RWPE2 (cell line): ENCODE results near the gene ANKRD33B.
"Not testable (repeated sequence)": the region's sequence is repeated elsewhere in the genome, so short reads cannot be mapped to it uniquely, and the experiment has no call there.

ENCODE experiments used
- ATAC-seq: fragments of 200-7000 bp; cut with Tn5 transposase; 3 replicates; pipeline ENCODE4 v1.9.1; 2021; ENCODE audit warnings: low read depth
- DNase-seq: peaks from one replicate; pipeline ENCODE4 v3.0.0-alpha.2; 2020; ENCODE audit warnings: low spot score
- H3K27ac ChIP-seq: fragments of 450-650 bp; 2 replicates; pipeline ENCODE4 v1.5.1; 2017; ENCODE audit warnings: mild to moderate bottlenecking; ENCODE audit not compliant: poor library complexity, severe bottlenecking
- H3K27me3 ChIP-seq: fragments of 250-450 bp; sonication (Bioruptor Pico); 2 replicates; pipeline ENCODE4 v1.5.1; 2021; ENCODE audit warnings: mild to moderate bottlenecking, moderate library complexity; ENCODE audit not compliant: insufficient read depth, poor library complexity, severe bottlenecking
- H3K36me3 ChIP-seq: fragments of 250-450 bp; sonication (Bioruptor Pico); 2 replicates; pipeline ENCODE4 v1.5.1; 2020; ENCODE audit warnings: low read depth, mild to moderate bottlenecking, moderate library complexity
- H3K4me1 ChIP-seq: fragments of 250-450 bp; sonication (Bioruptor Pico); 2 replicates; pipeline ENCODE4 v1.5.1; 2021; ENCODE audit warnings: mild to moderate bottlenecking, moderate library complexity; ENCODE audit not compliant: insufficient read depth, poor library complexity, severe bottlenecking
- H3K4me3 ChIP-seq: fragments of 250-450 bp; sonication (Bioruptor Pico); 2 replicates; pipeline ENCODE4 v1.5.1; 2021; ENCODE audit warnings: mild to moderate bottlenecking, moderate library complexity; ENCODE audit not compliant: severe bottlenecking
- H3K9me3 ChIP-seq: fragments of 250-450 bp; sonication (Bioruptor Pico); 2 replicates; pipeline ENCODE4 v1.5.1; 2021; ENCODE audit warnings: mild to moderate bottlenecking, moderate library complexity; ENCODE audit not compliant: severe bottlenecking
- TF ChIP-seq, protein P1 (sequence below): fragments of 450-650 bp; IDR thresholded peaks from one replicate; pipeline ENCODE4 v1.5.1; 2017; ENCODE audit warnings: mild to moderate bottlenecking, moderate library complexity; ENCODE audit not compliant: poor library complexity, severe bottlenecking

ANKRD33B gene

DNA sequence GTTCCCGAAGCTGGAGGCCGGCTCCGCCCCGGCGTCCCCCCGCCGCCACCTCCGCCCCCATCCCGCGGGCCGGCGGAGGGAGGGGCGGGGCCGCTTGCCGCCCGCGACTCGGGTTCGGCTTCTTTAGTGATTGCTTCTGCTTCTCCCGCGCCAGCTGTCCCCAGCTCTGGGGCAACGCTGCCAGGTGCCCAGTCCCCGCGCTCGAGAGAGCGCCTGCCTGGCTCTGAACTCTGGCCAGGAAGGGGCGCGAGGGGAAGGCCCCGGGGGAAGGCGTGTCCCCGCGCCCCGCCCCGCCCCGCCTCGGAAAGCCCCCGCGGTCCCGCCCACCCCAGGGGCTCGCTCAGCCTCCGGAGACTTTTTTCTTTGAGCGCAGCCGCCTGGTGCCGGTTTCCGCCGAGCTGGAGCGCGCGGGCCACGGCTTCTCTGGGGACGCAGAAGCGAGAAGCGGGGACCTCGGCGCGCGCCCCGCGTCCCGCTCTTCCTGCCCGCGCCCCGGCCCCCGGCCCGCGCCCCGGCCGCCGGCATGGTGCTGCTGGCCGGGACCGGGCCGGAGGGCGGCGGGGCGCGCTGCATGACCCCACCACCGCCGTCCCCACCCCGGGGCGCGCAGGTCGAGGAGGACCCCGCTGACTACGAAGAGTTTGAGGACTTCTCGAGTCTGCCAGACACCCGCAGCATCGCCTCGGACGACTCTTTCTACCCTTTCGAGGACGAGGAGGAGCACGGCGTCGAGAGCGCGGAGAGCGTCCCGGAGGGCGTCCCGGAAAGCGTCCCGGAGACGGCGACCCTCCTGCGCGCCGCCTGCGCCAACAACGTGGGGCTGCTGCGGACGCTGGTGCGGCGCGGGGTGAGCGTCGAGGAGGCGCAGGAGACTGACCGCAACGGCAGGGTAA lies at the start of gene ANKRD33B:
Gene ANKRD33B, plus strand, starts transcription at position 126 of the 893 bp plus-strand sequence. Its CDS starts 398 bp downstream, at position 524.
- H3K9me3 ChIP-seq = no peaks in the 10 kb centered on the region
- peak within 1 kb of the TSS; percentile 91 for H3K4me3 ChIP-seq
- H3K4me1 ChIP-seq = peaks cover 13% of the 10 kb centered on the region
- H3K27me3 ChIP-seq = no peaks in the 10 kb centered on the region
- TF ChIP-seq, protein P1, sequence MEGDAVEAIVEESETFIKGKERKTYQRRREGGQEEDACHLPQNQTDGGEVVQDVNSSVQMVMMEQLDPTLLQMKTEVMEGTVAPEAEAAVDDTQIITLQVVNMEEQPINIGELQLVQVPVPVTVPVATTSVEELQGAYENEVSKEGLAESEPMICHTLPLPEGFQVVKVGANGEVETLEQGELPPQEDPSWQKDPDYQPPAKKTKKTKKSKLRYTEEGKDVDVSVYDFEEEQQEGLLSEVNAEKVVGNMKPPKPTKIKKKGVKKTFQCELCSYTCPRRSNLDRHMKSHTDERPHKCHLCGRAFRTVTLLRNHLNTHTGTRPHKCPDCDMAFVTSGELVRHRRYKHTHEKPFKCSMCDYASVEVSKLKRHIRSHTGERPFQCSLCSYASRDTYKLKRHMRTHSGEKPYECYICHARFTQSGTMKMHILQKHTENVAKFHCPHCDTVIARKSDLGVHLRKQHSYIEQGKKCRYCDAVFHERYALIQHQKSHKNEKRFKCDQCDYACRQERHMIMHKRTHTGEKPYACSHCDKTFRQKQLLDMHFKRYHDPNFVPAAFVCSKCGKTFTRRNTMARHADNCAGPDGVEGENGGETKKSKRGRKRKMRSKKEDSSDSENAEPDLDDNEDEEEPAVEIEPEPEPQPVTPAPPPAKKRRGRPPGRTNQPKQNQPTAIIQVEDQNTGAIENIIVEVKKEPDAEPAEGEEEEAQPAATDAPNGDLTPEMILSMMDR = no peak
- ATAC-seq (peak; percentile 62), DNase-seq (peak; percentile 80)
- H3K27ac ChIP-seq = peak within 1 kb of the TSS; percentile 39
- no peaks in the 10 kb centered on the region for H3K36me3 ChIP-seq

DNA sequence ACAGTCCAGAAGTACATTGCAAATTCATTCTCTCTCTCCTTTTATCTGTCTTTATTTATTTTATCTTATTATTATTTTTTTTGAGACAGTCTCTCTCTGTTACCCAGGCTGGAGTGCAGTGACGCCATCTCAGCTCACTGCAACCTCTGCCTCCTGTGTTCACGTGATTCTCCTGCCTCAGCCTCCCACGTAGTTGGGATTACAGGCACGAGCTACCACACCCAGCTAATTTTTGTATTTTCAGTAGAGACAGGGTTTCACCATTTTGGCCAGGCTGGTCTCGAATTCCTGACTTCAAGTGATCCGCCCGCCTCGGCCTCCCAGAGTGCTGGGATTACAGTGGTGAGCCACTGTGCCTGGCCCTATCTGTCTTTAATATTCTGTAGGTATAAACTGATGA lies 49.3 kb upstream of the ANKRD33B start:
- H3K4me3 ChIP-seq, H3K9me3 ChIP-seq, H3K27me3 ChIP-seq, DNase-seq, H3K27ac ChIP-seq, H3K36me3 ChIP-seq, ATAC-seq, H3K4me1 ChIP-seq: not testable (repeated sequence)

DNA sequence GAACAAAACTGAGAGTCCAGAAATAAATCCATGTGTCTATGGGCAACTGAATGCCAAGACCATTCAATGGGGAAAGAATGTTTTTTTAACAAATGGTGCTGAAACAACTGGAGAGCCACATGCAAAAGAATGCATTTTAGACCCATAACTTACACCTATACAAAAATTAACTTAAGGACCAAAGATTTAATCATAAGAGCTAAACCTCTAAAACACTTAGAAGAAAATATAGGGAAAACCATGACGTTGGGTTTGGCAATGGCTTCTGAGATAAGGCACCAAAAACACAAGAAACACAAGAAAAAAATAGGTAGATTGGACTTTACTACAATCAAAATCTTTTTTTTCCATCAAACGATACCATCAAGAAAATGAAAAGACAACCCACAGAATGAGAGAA lies 48.4 kb upstream of the ANKRD33B start:
- H3K27ac ChIP-seq = no peak overlapping the region
- no peaks in the 10 kb centered on the region for H3K9me3 ChIP-seq
- no peaks in the 10 kb centered on the region for H3K4me1 ChIP-seq
- no peaks in the 10 kb centered on the region for H3K27me3 ChIP-seq
- no peaks in the 10 kb centered on the region for H3K36me3 ChIP-seq
- TF ChIP-seq, protein P1 = no peak
- H3K4me3 ChIP-seq = no peak overlapping the region
- ATAC-seq = no peak
- DNase-seq = no peak

DNA sequence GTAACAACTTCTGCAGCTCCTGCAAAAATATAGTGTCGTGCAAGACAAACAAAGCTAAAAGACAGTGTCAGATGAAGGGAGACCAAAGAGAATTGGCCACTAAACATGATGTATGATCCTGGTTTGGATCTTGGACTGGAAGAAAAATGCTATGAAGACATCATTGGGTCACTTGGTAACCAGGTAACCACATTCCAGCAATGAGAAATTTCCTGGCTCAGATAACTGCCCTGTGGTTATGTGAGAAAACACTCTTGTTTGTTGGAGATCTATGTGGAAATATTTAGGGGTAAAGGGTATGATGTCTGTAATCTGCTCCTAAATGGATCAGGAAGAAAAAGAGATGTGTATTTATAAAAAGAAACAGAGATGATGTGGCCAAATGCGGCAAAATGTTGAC lies 45.5 kb upstream of the ANKRD33B start:
- no peaks in the 10 kb centered on the region for H3K9me3 ChIP-seq
- DNase-seq (no peak), ATAC-seq (peak; percentile 26; the same call in 1 of the 3 replicates)
- H3K4me1 ChIP-seq = no peaks in the 10 kb centered on the region
- H3K27me3 ChIP-seq = no peaks in the 10 kb centered on the region
- no peaks in the 10 kb centered on the region for H3K36me3 ChIP-seq
- H3K4me3 ChIP-seq = no peak overlapping the region
- TF ChIP-seq, protein P1 = no peak
- no peak overlapping the region for H3K27ac ChIP-seq

DNA sequence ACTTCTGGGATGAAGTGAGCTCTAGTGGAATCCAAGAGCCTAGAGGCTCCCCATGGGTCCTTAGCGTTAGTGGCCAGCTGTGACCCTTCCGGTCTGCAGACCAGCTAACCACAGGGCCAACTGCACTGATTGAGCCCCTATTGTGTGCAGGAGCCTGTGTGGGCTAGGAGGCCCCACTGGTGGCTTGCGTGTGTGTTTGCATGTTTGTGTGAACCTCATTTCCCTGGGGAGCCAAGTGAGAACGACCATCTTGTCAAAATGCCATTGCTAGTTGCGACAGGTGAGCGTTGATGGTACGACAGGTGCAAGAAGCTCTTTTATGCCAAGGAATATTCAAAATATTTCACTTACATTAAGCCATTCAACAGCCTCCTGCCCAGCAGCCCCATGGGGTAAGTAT lies 44.1 kb upstream of the ANKRD33B start:
- Histone ChIP-seq H3K4me1 (no peaks in the 10 kb centered on the region), H3K27ac (no peak overlapping the region), H3K9me3 (no peaks in the 10 kb centered on the region), H3K36me3 (no peaks in the 10 kb centered on the region), H3K27me3 (no peaks in the 10 kb centered on the region), H3K4me3 (no peak overlapping the region)
- DNase-seq (peak; percentile 46), ATAC-seq (no peak)
- TF ChIP-seq, protein P1 = no peak
